OCI-LY7 (cell line): ENCODE data around the gene DLGAP1.

Experiments used
- CTCF ChIP-seq: fragments of 200-600 bp; sonication (generic); conservative IDR thresholded peaks from 2 replicates; pipeline ENCODE4 v1.5.1; 2014; ENCODE audit warnings: mild to moderate bottlenecking, antibody characterized with exemption, low read length, moderate library complexity, mixed read lengths
- EZH2phosphoT487 ChIP-seq: fragments of 200-600 bp; sonication (generic); IDR thresholded peaks from 2 replicates; pipeline ENCODE4 v1.6.1; 2018; ENCODE audit warnings: low read depth, borderline replicate concordance, mild to moderate bottlenecking, mixed run types, antibody characterized with exemption, low read length, moderate library complexity, mixed read lengths

- TF ChIP-seq CTCF = no peak
- TF ChIP-seq EZH2phosphoT487 = no peak
Measured at GRCh38 chr18:3715231-3716080, 739.7 kb downstream of the DLGAP1 start.
